Fibroblast of lung (primary cell): Measurements from ENCODE around the gene ATP1A2.

Experiments used
- EZH2 ChIP-seq: IDR thresholded peaks from 2 replicates; pipeline ENCODE4 v1.5.1; 2012; ENCODE audit warnings: low read length, control low read depth, mild to moderate bottlenecking; ENCODE audit errors: missing control alignments
- TF ChIP-seq, protein P1 (sequence below), 2 donors: IDR thresholded peaks in 1 of 2; conservative IDR thresholded peaks in 1 of 2; 1 replicate in 1 of 2; 2 replicates in 1 of 2; pipeline ENCODE4 v1.5.1; 2011 to 2012; ENCODE audit warnings: low read length in 2 of 2, control low read depth in 1 of 2, inconsistent platforms in 1 of 2, low read depth in 1 of 2, mild to moderate bottlenecking in 1 of 2

DNA sequence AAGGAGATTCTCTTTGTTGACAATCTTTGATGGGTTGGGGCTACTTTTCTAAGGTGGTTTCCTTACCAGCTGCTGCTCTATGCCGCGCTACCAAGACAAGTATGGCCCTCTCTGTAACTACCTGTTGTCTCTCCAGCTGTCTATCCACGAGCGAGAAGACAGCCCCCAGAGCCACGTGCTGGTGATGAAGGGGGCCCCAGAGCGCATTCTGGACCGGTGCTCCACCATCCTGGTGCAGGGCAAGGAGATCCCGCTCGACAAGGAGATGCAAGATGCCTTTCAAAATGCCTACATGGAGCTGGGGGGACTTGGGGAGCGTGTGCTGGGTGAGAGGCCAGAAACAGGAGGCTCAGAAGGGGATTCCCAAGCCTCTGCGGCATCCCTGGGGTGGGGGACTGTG is 14.4 kb downstream of the ATP1A2 start:
- TF ChIP-seq, protein P1, sequence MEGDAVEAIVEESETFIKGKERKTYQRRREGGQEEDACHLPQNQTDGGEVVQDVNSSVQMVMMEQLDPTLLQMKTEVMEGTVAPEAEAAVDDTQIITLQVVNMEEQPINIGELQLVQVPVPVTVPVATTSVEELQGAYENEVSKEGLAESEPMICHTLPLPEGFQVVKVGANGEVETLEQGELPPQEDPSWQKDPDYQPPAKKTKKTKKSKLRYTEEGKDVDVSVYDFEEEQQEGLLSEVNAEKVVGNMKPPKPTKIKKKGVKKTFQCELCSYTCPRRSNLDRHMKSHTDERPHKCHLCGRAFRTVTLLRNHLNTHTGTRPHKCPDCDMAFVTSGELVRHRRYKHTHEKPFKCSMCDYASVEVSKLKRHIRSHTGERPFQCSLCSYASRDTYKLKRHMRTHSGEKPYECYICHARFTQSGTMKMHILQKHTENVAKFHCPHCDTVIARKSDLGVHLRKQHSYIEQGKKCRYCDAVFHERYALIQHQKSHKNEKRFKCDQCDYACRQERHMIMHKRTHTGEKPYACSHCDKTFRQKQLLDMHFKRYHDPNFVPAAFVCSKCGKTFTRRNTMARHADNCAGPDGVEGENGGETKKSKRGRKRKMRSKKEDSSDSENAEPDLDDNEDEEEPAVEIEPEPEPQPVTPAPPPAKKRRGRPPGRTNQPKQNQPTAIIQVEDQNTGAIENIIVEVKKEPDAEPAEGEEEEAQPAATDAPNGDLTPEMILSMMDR (conservative IDR thresholded peaks at IDR 0.05 in 1 of 2, IDR thresholded peaks at IDR 0.05 in 1 of 2; ENCODE audit: low read depth in 1 of 2, low read length in 2 of 2): no peak
- TF ChIP-seq EZH2: no peak
